Breast epithelium (tissue), 4 donors: ENCODE measurements around the gene CEP128. TPM values are rescaled to one million over a fixed set of nuclear protein-coding genes. Genes with fewer than 3 reads are reported as not detected.

Experiments used
- DNase-seq, 2 donors: peaks; one replicate each; pipeline ENCODE4 v3.0.0-alpha.2; 2019; ENCODE audit warnings: low spot score in 2 of 2
- H3K27ac ChIP-seq, 2 donors: fragments of 200-600 bp; sonication (generic) in 1 of 2; one replicate each; pipeline ENCODE4 v1.5.1; 2016 to 2019; ENCODE audit warnings: mild to moderate bottlenecking in 1 of 2
- H3K27me3 ChIP-seq, 2 donors: fragments of 200-600 bp; sonication (generic) in 1 of 2; one replicate each; pipeline versions ENCODE4 v1.5.1 to v1.6.0; 2017 to 2019; ENCODE audit warnings: control low read depth in 1 of 2, mild to moderate bottlenecking in 1 of 2
- H3K36me3 ChIP-seq: fragments of 200-600 bp; one replicate; pipeline ENCODE4 v1.5.1; 2019
- H3K4me1 ChIP-seq, 2 donors: fragments of 200-600 bp; sonication (generic); one replicate each; pipeline ENCODE4 v1.5.1; 2016 to 2019; ENCODE audit warnings: control low read depth in 1 of 2
- H3K4me3 ChIP-seq, 3 donors: fragments of 200-600 bp; sonication (generic); 1 replicate in 2 of 3; 2 replicates in 1 of 3; pipeline ENCODE4 v1.5.1; 2016 to 2019; ENCODE audit warnings: mild to moderate bottlenecking in 3 of 3, moderate library complexity in 2 of 3
- H3K9me3 ChIP-seq, 2 donors: fragments of 200-600 bp; sonication (generic) in 1 of 2; one replicate each; pipeline ENCODE4 v1.5.1; 2016 to 2019; ENCODE audit warnings: control low read depth in 1 of 2
- POLR2A ChIP-seq: fragments of 450-650 bp; IDR thresholded peaks from one replicate; pipeline ENCODE4 v1.6.1; 2016; ENCODE audit warnings: antibody characterized with exemption, mild to moderate bottlenecking, moderate library complexity
- POLR2AphosphoS5 ChIP-seq, 3 donors: sonication (generic); formaldehyde crosslinking; IDR thresholded peaks; one replicate each; pipeline ENCODE4 v1.6.1; 2017; ENCODE audit warnings: antibody characterized with exemption in 3 of 3
- intact Hi-C: fragments of 100-400 bp; cut with DNase I; formaldehyde crosslinking; loops from one replicate; pipeline ENCODE4 v1.15.1; 2023; ENCODE audit warnings: low total_unique reads
- total RNA-seq, 3 donors: library from RNA; depleted of rRNA; stranded (reverse); fragments of >200 nt; gene quantifications; one replicate each; pipeline ENCODE4 v1.1.0, GENCODE V29; 2016
- TF ChIP-seq, protein P1 (sequence below), 3 donors: fragments of 450-650 bp; IDR thresholded peaks; one replicate each; pipeline ENCODE4 v1.5.1; 2016 to 2017; ENCODE audit warnings: antibody characterized with exemption in 3 of 3, mild to moderate bottlenecking in 3 of 3, moderate library complexity in 3 of 3

CEP128 gene
- total RNA-seq, 3 donors from 2014 or later = 10.2 to 16.1 (median 11.0) TPM

DNA sequence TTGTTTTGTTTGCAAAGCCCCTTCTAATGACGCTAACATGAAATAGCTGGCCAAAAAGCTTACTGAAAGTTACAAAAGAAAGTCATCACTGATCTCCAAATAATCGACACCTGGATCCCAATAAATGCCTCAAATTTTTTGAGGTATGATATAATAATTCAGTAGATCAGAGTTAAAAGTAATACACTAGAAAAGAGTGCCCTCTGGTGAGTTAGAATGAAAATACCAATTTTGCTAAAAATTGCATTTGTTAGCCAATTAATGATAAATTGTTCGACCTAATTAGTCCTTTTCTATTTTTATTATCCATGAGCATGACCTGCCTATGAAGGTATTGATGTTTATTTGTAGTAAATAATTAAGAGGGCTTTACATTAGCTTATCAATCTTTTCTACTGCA lies 78.6 kb downstream of the CEP128 start:
- Histone ChIP-seq H3K9me3 (peaks cover 6 to 14% of the 10 kb centered on the region in 2 donors), H3K4me1 (no peaks in the 10 kb centered on the region)
- intact Hi-C loops = no loop called here

DNA sequence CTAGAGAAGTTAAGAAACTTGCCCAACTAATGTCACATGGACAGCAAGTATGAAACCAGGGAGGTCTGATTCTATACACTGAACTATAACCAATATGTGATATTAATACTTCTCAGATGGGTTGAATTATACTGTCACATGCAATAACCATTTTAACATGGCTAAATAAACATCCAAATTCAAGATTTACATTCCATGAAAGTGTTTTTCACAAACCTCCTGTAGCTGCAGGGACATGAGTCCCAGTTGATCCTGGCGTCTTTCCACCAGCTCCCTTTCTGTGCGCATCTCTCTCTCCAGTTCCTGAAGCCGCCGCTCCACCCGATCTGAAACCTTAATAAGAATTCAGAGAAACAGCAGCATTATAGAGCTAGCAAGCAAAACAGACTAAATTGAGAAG lies 79.0 kb downstream of the CEP128 start:
- Histone ChIP-seq H3K27me3 (no peaks in the 10 kb centered on the region), H3K4me3 (no peak overlapping the region), H3K4me1 (no peaks in the 10 kb centered on the region), H3K36me3 (no peaks in the 10 kb centered on the region), H3K9me3 (peaks cover 1 to 10% of the 10 kb centered on the region in 2 donors), H3K27ac (no peak overlapping the region)
- intact Hi-C loops = no loop called here
- TF ChIP-seq, protein P1, sequence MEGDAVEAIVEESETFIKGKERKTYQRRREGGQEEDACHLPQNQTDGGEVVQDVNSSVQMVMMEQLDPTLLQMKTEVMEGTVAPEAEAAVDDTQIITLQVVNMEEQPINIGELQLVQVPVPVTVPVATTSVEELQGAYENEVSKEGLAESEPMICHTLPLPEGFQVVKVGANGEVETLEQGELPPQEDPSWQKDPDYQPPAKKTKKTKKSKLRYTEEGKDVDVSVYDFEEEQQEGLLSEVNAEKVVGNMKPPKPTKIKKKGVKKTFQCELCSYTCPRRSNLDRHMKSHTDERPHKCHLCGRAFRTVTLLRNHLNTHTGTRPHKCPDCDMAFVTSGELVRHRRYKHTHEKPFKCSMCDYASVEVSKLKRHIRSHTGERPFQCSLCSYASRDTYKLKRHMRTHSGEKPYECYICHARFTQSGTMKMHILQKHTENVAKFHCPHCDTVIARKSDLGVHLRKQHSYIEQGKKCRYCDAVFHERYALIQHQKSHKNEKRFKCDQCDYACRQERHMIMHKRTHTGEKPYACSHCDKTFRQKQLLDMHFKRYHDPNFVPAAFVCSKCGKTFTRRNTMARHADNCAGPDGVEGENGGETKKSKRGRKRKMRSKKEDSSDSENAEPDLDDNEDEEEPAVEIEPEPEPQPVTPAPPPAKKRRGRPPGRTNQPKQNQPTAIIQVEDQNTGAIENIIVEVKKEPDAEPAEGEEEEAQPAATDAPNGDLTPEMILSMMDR (IDR thresholded peaks at IDR 0.05) = no peak
- no peak for TF ChIP-seq POLR2A
- TF ChIP-seq POLR2AphosphoS5 (IDR thresholded peaks at IDR 0.05) = no peak
- DNase-seq = no peak

More for the DNA sequence above, 78.6 kb downstream of the CEP128 start:
- Histone ChIP-seq H3K27me3 (no peaks in the 10 kb centered on the region), H3K27ac (no peak overlapping the region), H3K36me3 (no peaks in the 10 kb centered on the region), H3K4me3 (no peak overlapping the region)
- DNase-seq = no peak
- TF ChIP-seq, protein P1 (IDR thresholded peaks at IDR 0.05) = no peak
- TF ChIP-seq POLR2A (no peak), POLR2AphosphoS5 (IDR thresholded peaks at IDR 0.05) (no peak)

DNA sequence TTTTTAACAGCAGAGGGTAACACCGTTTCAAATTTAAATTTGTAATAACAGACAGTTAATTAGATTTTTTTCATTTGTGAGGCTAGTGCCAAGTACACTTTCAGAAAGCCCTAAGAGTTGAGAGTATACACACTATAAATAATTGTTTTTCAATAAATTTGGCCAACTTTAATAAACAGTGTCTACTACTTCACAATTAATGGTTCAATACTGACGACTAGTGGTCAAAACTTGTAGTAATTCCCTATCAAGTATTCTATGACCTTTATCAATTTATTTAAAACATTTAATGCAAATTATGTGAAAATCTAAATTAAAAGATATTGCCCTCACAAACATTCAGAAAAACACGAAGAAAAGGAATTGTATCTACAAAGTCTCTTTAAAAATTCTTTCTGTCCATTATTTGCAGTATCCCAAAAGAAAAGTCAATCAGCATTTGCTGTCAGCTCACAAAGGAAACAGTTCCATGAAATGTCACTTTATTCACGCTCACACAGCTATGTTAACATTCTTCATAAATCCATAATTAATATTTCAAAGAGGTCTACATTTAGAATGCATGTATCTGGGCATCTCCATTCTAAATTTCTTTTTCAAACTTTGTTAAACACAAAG lies 91.2 kb downstream of the CEP128 start:
- Histone ChIP-seq H3K9me3 (no peaks in the 10 kb centered on the region), H3K27me3 (no peaks in the 10 kb centered on the region), H3K4me1 (no peaks in the 10 kb centered on the region), H3K27ac (no peak overlapping the region), H3K36me3 (no peaks in the 10 kb centered on the region), H3K4me3 (no peak overlapping the region)
- intact Hi-C loops = loop anchor here (5.0 kb wide), 1 partner anchor 793 kb away; no protein-coding TSS in a partner anchor
- no peak for DNase-seq
- TF ChIP-seq POLR2A (no peak), POLR2AphosphoS5 (IDR thresholded peaks at IDR 0.05) (no peak)
- TF ChIP-seq, protein P1 (IDR thresholded peaks at IDR 0.05) = peak; percentile 48 to 59 (median 54)

DNA sequence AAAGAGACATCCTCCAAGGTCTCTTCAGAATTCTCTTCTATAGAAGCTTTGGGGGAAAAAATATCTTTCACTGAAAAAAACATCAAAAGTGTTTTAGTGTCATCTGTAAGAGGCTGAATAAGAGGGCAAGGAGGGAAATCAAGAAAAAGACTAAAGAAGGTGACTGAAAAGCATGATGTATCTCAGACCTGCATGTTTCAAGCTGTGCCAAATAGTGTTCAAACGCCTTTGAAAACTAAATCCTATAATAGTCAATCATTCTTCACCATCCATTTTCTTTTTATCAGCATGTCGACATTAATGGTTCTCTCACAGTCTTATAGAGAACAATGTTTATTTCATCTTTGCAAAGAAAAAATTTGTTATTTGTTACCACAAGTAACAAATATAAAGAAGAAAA lies 94.5 kb downstream of the CEP128 start:
- H3K4me3 ChIP-seq = no peak overlapping the region
- H3K27me3 ChIP-seq = no peaks in the 10 kb centered on the region
- no peaks in the 10 kb centered on the region for H3K9me3 ChIP-seq
- intact Hi-C loops = no loop called here
- no peaks in the 10 kb centered on the region for H3K36me3 ChIP-seq
- TF ChIP-seq, protein P1 (IDR thresholded peaks at IDR 0.05) = no peak
- TF ChIP-seq POLR2AphosphoS5 (IDR thresholded peaks at IDR 0.05) = no peak
- TF ChIP-seq POLR2A = no peak
- H3K27ac ChIP-seq = no peak overlapping the region
- no peak for DNase-seq
- no peaks in the 10 kb centered on the region for H3K4me1 ChIP-seq

DNA sequence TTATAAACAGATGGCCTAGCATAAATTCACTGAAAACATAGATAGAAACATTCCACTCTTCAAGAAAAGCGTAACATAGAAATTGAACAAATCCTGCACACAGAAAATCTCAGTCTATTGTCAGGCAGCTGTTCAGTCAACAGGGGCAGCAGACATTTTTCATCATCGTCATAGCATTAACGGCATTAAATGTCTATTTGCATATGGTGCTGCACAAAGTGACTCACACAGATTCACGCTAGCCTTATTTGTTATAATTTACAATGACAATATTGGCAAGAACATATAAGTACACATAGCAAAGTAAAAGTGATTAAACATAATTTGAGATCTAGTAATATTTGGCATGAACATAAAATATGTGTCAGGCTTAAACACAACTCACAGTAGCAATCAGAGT lies 95.7 kb downstream of the CEP128 start:
- Histone ChIP-seq H3K36me3 (no peaks in the 10 kb centered on the region), H3K27ac (no peak overlapping the region), H3K4me3 (no peak overlapping the region), H3K9me3 (no peaks in the 10 kb centered on the region), H3K4me1 (no peaks in the 10 kb centered on the region), H3K27me3 (no peaks in the 10 kb centered on the region)
- no peak for TF ChIP-seq POLR2AphosphoS5 (IDR thresholded peaks at IDR 0.05)
- TF ChIP-seq, protein P1 (IDR thresholded peaks at IDR 0.05) = no peak
- no peak for TF ChIP-seq POLR2A
- intact Hi-C loops = no loop called here
- DNase-seq = no peak
